Nephron (organoid): Measurements from ENCODE around the gene WHRN.
A peak's percentile ranks its signal among the peaks of the same experiment; 100 is the strongest.

Experiments used
- H3K27ac Mint-ChIP-seq, 3 experiments: 2 replicates each; pipeline ENCODE4 v1.8.0; 2020; ENCODE audit warnings: mixed read lengths in 3 of 3, mild to moderate bottlenecking in 2 of 3, moderate library complexity in 1 of 3
- H3K27me3 Mint-ChIP-seq: 2 replicates; pipeline ENCODE4 v1.8.0; 2021; ENCODE audit warnings: low read depth, mild to moderate bottlenecking, moderate library complexity, mixed read lengths
- H3K36me3 Mint-ChIP-seq: 2 replicates; pipeline ENCODE4 v1.8.0; 2020; ENCODE audit warnings: low read depth, mixed read lengths
- H3K4me1 Mint-ChIP-seq: 2 replicates; pipeline ENCODE4 v1.8.0; 2020; ENCODE audit warnings: mixed read lengths
- H3K4me3 Mint-ChIP-seq, 3 experiments: 2 replicates each; pipeline ENCODE4 v1.8.0; 2020; ENCODE audit warnings: mild to moderate bottlenecking in 3 of 3, mixed read lengths in 3 of 3, moderate library complexity in 2 of 3
- H3K9me3 Mint-ChIP-seq: 2 replicates; pipeline ENCODE4 v1.8.0; 2020; ENCODE audit warnings: mixed read lengths
- CTCF ChIP-seq, 3 experiments: fragments of 200-600 bp; sonication (generic); IDR thresholded peaks; one replicate each; pipeline ENCODE4 v1.5.0; 2021; ENCODE audit warnings: antibody characterized with exemption in 3 of 3; ENCODE audit not compliant: unreplicated experiment in 3 of 3

Gene WHRN

GRCh38 chr9:114386361-114386885 lies 118.8 kb downstream of the WHRN start:
- no peak for TF ChIP-seq CTCF (IDR thresholded peaks at IDR 0.05; ENCODE audit: unreplicated experiment in 3 of 3)
- Mint-ChIP-seq H3K27me3 (peaks cover 6% of the 10 kb centered on the region), H3K4me1 (peaks cover 67% of the 10 kb centered on the region), H3K27ac (peak overlapping the region; percentile 96 to 98 (median 97)), H3K9me3 (no peaks in the 10 kb centered on the region), H3K36me3 (no peaks in the 10 kb centered on the region), H3K4me3 (peak overlapping the region; percentile 90 to 95 (median 91))

DNA sequence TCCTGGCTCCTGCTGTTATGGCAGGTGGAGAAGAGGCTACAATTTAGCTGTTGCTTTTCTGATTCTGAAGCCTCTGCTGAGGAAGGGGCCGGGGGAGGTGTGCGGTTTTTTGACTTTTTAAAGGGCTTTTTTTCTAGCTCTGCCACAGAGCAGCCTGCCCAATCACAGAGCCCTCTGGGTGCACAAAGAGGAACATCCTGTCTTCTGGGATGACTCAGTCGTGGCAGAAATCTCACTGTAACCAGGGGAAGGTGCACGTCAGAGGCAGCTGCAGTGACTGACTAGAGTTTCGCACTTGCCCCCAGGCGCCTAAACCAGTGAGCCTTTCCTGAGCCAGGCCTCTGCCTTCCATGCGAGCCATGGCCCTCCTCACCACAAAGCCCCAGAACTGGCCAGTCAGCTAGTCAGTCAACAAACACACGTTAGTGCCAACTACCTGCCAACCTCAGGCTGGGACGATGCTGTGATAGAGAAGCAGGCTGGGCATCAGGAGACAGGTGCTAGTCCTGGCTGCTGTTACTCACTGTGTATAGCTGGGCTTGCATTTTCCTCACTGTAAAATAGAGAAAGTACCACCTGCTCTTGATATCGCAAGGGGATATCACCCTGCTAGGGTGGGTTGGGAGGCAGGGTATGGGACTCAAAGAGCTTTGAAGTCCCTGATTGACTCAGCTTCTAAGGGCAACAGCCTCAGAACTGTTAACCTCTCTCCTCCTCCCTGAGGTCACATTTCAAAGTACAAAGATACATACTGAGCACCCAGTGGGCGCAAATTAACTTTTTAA lies 119.7 kb downstream of the WHRN start:
- peaks cover 63% of the 10 kb centered on the region for H3K4me1 Mint-ChIP-seq
- no peaks in the 10 kb centered on the region for H3K9me3 Mint-ChIP-seq
- no peak for TF ChIP-seq CTCF (IDR thresholded peaks at IDR 0.05; ENCODE audit: unreplicated experiment in 3 of 3)
- peaks cover 6% of the 10 kb centered on the region for H3K27me3 Mint-ChIP-seq
- peak overlapping the region; percentile 90 to 95 (median 91) for H3K4me3 Mint-ChIP-seq
- H3K27ac Mint-ChIP-seq: peak overlapping the region; percentile 28 to 98 (median 96)
- H3K36me3 Mint-ChIP-seq: no peaks in the 10 kb centered on the region

GRCh38 chr9:114384836-114385396 lies 120.4 kb downstream of the WHRN start:
- peak overlapping the region in 1 of 3 experiments; percentile 98 for H3K27ac Mint-ChIP-seq
- no peak for TF ChIP-seq CTCF (IDR thresholded peaks at IDR 0.05; ENCODE audit: unreplicated experiment in 3 of 3)
- H3K9me3 Mint-ChIP-seq: no peaks in the 10 kb centered on the region
- no peak overlapping the region for H3K4me3 Mint-ChIP-seq
- peaks cover 4% of the 10 kb centered on the region for H3K36me3 Mint-ChIP-seq
- H3K27me3 Mint-ChIP-seq: peaks cover 6% of the 10 kb centered on the region
- peaks cover 57% of the 10 kb centered on the region for H3K4me1 Mint-ChIP-seq

GRCh38 chr9:114384341-114384740 lies 120.9 kb downstream of the WHRN start:
- H3K9me3 Mint-ChIP-seq: no peaks in the 10 kb centered on the region
- H3K4me1 Mint-ChIP-seq: peaks cover 57% of the 10 kb centered on the region
- peaks cover 5% of the 10 kb centered on the region for H3K36me3 Mint-ChIP-seq
- TF ChIP-seq CTCF (IDR thresholded peaks at IDR 0.05; ENCODE audit: unreplicated experiment in 3 of 3): no peak
- H3K27ac Mint-ChIP-seq: no peak overlapping the region
- H3K27me3 Mint-ChIP-seq: peaks cover 6% of the 10 kb centered on the region
- no peak overlapping the region for H3K4me3 Mint-ChIP-seq

DNA sequence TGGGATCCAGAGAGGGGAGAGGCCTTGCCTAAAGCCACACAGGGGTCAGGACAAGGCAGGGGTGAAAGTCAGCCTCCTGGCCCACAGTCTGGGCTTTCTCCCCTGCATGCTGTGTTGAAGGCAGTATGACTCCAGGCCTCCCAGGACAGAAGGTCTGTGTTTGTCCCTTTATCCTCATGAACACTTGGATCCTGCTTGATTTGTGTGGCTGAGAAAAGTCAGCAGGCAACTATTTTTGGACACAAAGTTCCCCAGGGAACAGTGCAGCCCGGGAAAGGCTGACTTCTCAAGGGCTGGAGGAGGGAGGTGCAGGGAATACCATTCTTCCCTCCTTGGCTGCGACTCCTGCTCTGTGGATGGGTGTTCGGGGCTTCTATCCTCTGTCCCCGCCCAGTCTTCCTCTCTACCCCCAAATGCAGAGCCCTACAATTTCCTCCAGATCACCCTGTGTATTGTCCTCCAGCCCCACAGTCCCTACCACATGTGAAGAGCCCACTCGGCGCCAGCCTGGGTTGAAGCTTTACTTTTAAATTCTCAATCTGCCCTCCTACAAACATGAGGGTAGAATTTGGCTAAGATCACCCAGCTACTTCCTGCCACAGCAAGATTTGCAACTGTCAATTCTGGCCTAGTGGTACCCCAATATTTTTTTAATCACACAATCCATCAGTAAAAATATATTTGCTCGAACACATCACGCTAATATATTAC lies 121.6 kb downstream of the WHRN start:
- no peak for TF ChIP-seq CTCF (IDR thresholded peaks at IDR 0.05; ENCODE audit: unreplicated experiment in 3 of 3)
- no peaks in the 10 kb centered on the region for H3K9me3 Mint-ChIP-seq
- H3K4me3 Mint-ChIP-seq: peak overlapping the region; percentile 4 to 17 (median 15)
- H3K36me3 Mint-ChIP-seq: peaks cover 7% of the 10 kb centered on the region
- H3K4me1 Mint-ChIP-seq: peaks cover 52% of the 10 kb centered on the region
- H3K27me3 Mint-ChIP-seq: peaks cover 6% of the 10 kb centered on the region
- H3K27ac Mint-ChIP-seq: peak overlapping the region; percentile 66 to 70 (median 69)
